A549 treated with AZD9567 at 1 μM for 4 hours (cell line): ENCODE results near the gene CPN2. TPM values are rescaled to one million over a fixed set of nuclear protein-coding genes. Genes with fewer than 3 reads are reported as not detected.

Experiments
- total RNA-seq: library from RNA; stranded (reverse); fragments of 200-300 nt; extraction: Qiagen RNA extraction; gene quantifications from 5 replicates; pipeline ENCODE4 v1.2.3, GENCODE V29; 2022; ENCODE audit not compliant: insufficient read depth

The CPN2 gene
- not detected in 5 replicates for total RNA-seq

GRCh38 chr3:194351080-194351672 lies at the start of gene CPN2:
Gene CPN2, minus strand, starts transcription at chr3:194351328. Its CDS starts 8,626 bp downstream, at chr3:194342702.

GRCh38 chr3:194399166-194399565 lies 48.0 kb upstream of the CPN2 start, which contains the start of gene GP5:
Gene GP5, minus strand, starts transcription at chr3:194399266. Its CDS starts 984 bp downstream, at chr3:194398282.

GRCh38 chr3:194369522-194370279 lies 18.6 kb upstream of the CPN2 start, which contains the start of gene LRRC15:
Gene LRRC15, minus strand, starts transcription at chr3:194369743. Its CDS starts 8,700 bp downstream, at chr3:194361043.

Other genes with a start within 250 kb of the CPN2 start
- gene HES1, start 215.2 kb downstream of the CPN2 start, total RNA-seq = 11.7 to 15.4 TPM (median 14.4 TPM) in 5 replicates
- 0.12 to 0.32 TPM (median 0.17 TPM) in 5 replicates for gene LRRC15, start 18.4 kb upstream of the CPN2 start, total RNA-seq
- gene GP5, start 47.9 kb upstream of the CPN2 start, total RNA-seq = not detected in 5 replicates
- gene ATP13A3, start 135.7 kb upstream of the CPN2 start, total RNA-seq = 22.6 to 36.2 TPM (median 31.9 TPM) in 5 replicates